Stimulated activated naive CD8-positive, alpha-beta T cell treated with anti-CD3 and anti-CD28 coated beads, Interleukin-15, amount 100 ng/mL, for 72 hours (primary cell): ENCODE results near the gene ELP5.

Experiments used
- ATAC-seq: fragments of 150-1000 bp; cut with Tn5 transposase; 2 replicates; pipeline ENCODE4 v1.10.0; 2021; ENCODE audit warnings: mild to moderate bottlenecking, moderate library complexity
- DNase-seq, 2 donors: peaks; one replicate each; pipeline ENCODE4 v3.0.0; 2021 to 2022
- H3K27ac Mint-ChIP-seq, 2 donors: one replicate each; pipeline ENCODE4 v1.8.0; 2022; ENCODE audit warnings: mild to moderate bottlenecking in 2 of 2, mixed read lengths in 2 of 2, moderate library complexity in 2 of 2
- H3K27me3 Mint-ChIP-seq: one replicate; pipeline ENCODE4 v1.8.0; 2022; ENCODE audit warnings: mixed read lengths
- H3K4me1 Mint-ChIP-seq: one replicate; pipeline ENCODE4 v1.8.0; 2022; ENCODE audit warnings: mild to moderate bottlenecking, mixed read lengths
- H3K4me3 Mint-ChIP-seq, 2 donors: one replicate each; pipeline ENCODE4 v1.8.0; 2022; ENCODE audit warnings: mild to moderate bottlenecking in 2 of 2, mixed read lengths in 2 of 2, moderate library complexity in 1 of 2
- H3K9me3 Mint-ChIP-seq, 2 donors: one replicate each; pipeline ENCODE4 v1.8.0; 2022; ENCODE audit warnings: mixed read lengths in 2 of 2

Gene ELP5

DNA sequence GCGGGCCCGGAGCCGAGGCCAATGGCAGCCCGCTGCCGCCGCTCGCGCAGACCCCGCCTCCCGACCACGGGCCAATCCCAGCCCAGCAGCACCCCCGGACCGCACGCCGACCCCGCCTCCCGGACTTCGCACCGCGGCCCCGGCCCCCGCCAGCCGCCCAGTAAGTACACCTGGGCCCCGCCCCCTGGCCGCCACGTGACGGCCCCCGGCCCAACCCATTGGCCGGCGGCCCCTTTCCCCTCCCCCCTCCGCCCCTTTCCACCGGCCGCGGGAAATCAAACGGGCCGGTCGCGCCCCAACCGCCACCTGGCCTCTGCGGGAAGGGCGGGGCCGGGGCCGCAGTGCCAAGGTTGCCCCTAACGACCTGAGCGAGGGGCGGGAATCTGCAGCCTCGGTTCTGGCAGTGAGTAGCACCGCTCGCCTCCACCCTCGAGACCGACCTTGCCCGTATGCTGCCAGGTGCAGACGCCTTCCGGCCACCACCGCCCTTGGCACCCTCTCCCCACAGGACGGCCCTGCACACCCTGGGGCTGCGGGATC lies 42.7 kb downstream of the ELP5 start, which contains the start of gene YBX2:
YBX2 (minus strand) TSS at position 26 of the 540 bp plus-strand sequence. CDS start 139 bp downstream, outside the sequence.
- H3K27me3 Mint-ChIP-seq: peaks cover 48% of the 10 kb centered on the region

GRCh38 chr17:7295230-7296180 lies 43.5 kb downstream of the ELP5 start:
- H3K27ac Mint-ChIP-seq: no peak overlapping the region
- ATAC-seq (no peak), DNase-seq (no peak)
- H3K4me1 Mint-ChIP-seq: peaks cover 32% of the 10 kb centered on the region
- H3K27me3 Mint-ChIP-seq: peaks cover 48% of the 10 kb centered on the region
- H3K9me3 Mint-ChIP-seq: no peaks in the 10 kb centered on the region
- H3K4me3 Mint-ChIP-seq: peak overlapping the region; percentile 91 to 95

More for the DNA sequence above, 42.7 kb downstream of the ELP5 start, which contains the start of gene YBX2:
- Mint-ChIP-seq H3K27ac (no peak within 1 kb of the TSS), H3K9me3 (no peaks in the 10 kb centered on the region), H3K4me1 (peaks cover 32% of the 10 kb centered on the region), H3K4me3 (peak within 1 kb of the TSS; percentile 91 to 95)
- ATAC-seq (peak; percentile 89), DNase-seq (peak; percentile 86 to 88)

GRCh38 chr17:7296189-7296861 lies 44.3 kb downstream of the ELP5 start:
- peaks cover 32% of the 10 kb centered on the region for H3K4me1 Mint-ChIP-seq
- peak; percentile 16 for ATAC-seq
- DNase-seq: peak; percentile 65 to 71
- no peak overlapping the region for H3K27ac Mint-ChIP-seq
- peaks cover 45% of the 10 kb centered on the region for H3K27me3 Mint-ChIP-seq
- H3K9me3 Mint-ChIP-seq: no peaks in the 10 kb centered on the region
- peak overlapping the region; percentile 91 to 95 for H3K4me3 Mint-ChIP-seq

DNA sequence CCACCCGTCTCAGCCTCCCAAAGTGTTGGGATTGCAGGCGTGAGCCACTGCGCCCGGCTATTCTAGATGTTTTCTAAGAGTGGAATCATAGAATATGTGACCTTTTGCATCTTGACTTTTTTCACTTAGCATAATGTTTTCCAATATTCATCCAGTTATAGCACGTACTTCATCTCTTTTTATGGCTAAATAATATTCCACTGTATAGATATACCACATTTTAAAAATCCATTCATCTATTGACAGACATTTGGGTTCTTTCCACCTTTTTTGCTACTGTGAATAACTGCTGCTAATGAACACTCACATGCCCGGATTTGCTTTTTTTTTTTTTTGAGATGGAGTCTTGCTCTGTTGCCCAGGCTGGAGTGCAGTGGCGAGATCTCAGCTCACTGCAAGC lies 52.2 kb downstream of the ELP5 start:
- ATAC-seq (no peak), DNase-seq (no peak)
- Mint-ChIP-seq H3K27ac (no peak overlapping the region), H3K27me3 (no peaks in the 10 kb centered on the region), H3K4me1 (peaks cover 5% of the 10 kb centered on the region), H3K4me3 (no peak overlapping the region), H3K9me3 (no peaks in the 10 kb centered on the region)

DNA sequence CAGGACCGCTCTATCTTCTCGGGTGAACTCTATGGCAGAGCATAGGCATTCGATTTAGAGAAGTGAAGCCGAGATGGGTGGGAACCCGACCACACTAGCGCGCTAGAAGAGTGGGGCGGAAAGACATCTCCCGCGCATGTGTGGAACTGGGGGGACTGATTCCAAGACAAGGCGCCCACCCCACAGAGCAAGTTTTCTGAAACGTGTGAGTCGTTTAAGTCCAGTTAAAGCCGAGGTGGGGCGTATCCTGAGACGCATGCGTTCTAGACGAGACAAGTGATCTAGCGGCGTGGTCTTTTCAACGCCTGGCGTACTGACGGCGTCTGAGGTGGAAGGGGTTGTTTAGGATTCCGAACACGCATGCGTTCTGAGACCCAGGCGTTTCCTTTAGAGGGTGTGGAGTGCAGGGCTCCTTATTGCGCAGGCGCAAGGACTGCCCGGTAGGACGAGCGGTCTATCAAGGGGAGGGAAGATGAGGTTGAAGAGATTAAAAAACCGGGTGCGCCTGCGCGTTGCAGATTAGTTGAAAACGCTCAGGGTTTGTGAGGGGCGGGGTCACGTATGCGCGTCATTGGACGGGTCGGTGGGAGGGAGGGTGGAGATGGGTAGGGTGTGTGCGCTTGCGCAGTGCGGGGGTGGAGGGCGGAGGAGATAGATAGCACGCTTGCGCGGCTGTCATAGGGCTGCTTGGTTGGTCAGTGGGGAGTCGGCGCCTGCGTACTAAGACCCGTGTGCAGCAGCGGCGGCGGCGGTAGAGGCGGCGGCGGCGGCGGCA lies 55.1 kb downstream of the ELP5 start, which contains the start of gene EIF5A:
EIF5A (plus strand) TSS at position 718 of the 775 bp plus-strand sequence. CDS start 2,008 bp downstream, outside the sequence.
- Mint-ChIP-seq H3K4me3 (peak within 1 kb of the TSS; percentile 88 to 92), H3K27me3 (no peaks in the 10 kb centered on the region), H3K9me3 (no peaks in the 10 kb centered on the region), H3K4me1 (peaks cover 34% of the 10 kb centered on the region), H3K27ac (peak within 1 kb of the TSS; percentile 97 to 98)
- peak; percentile 87 for ATAC-seq
- DNase-seq: peak; percentile 100

GRCh38 chr17:7307686-7308624 lies 55.9 kb downstream of the ELP5 start:
- Mint-ChIP-seq H3K4me3 (peak overlapping the region; percentile 88 to 92), H3K9me3 (no peaks in the 10 kb centered on the region), H3K4me1 (peaks cover 42% of the 10 kb centered on the region), H3K27ac (peak overlapping the region; percentile 97 to 98), H3K27me3 (no peaks in the 10 kb centered on the region)
- peak; percentile 24 for ATAC-seq
- DNase-seq: peak; percentile 42 to 55

GRCh38 chr17:7308625-7309433 lies 56.8 kb downstream of the ELP5 start:
- ATAC-seq (peak; percentile 52), DNase-seq (peak; percentile 80 to 90)
- Mint-ChIP-seq H3K27ac (peak overlapping the region; percentile 90 to 98), H3K9me3 (no peaks in the 10 kb centered on the region), H3K4me3 (peak overlapping the region; percentile 85 to 86), H3K4me1 (peaks cover 51% of the 10 kb centered on the region), H3K27me3 (no peaks in the 10 kb centered on the region)
